Measurements from ENCODE around the gene SLFN12L.
"Not testable (repeated sequence)": the region's sequence is repeated elsewhere in the genome, so short reads cannot be mapped to it uniquely, and the experiment has no call there.

Gene SLFN12L

GRCh38 chr17:35493040-35493439 lies 44.4 kb downstream of the SLFN12L start:
- DNase-seq = no peak

DNA sequence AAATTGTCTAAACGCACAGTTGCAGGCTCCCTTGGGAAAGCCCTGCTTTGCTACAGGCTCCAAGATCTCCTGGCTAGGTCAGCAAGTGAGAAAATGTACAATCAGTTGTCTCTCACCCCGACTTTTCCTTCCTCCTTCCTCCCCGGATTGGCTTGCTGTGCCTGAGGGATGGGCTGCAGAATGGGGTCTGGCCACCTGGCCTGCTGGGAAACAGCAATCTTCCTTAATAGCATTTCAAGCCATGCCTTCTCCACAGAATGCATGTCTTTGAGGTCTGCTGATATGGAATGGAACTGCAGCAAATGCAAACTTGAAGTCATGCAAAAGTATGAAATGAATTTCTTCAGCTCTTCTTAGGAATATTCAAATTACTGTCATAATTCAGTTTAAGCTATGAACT lies 46.1 kb downstream of the SLFN12L start:
- no peak for DNase-seq

DNA sequence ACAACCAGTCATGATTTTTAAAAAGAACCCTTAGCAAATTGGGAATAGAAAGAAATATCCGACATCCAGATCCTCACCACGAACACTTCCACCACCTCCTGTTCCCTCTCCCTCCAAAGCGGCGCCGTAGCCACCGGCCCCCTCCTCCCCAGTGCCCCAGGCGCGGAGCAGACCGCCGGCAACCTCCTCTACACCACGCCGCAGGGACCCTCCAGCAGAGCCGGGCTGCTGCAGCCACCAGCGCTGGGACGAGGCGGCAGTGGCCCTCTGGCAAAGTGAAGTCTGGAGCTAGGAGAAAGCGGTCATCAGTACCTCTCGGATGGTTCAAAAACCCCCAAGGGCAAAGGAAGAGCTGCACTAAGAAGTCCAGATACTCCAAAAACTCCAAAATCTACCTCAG lies 47.5 kb downstream of the SLFN12L start:
- DNase-seq = no peak

DNA sequence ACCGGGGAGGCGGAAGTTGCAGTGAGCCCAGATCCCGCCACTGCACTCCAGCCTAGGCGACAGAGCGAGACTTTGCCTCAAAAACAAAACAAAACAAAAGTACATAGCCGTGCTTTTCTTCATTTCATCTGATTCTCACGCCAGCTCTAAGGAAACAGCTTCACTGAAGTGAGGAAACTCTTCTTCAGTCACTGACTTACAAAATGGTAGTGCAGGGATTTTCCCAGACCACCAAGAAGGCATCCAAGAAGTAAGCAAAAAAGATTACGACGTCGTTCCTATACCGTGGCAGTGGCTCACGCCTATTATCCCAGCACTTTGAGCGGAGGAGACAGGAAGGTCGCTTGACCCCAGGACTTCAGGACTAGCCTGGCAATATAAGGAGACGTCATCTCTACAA lies 48.5 kb downstream of the SLFN12L start:
- no peak for DNase-seq

DNA sequence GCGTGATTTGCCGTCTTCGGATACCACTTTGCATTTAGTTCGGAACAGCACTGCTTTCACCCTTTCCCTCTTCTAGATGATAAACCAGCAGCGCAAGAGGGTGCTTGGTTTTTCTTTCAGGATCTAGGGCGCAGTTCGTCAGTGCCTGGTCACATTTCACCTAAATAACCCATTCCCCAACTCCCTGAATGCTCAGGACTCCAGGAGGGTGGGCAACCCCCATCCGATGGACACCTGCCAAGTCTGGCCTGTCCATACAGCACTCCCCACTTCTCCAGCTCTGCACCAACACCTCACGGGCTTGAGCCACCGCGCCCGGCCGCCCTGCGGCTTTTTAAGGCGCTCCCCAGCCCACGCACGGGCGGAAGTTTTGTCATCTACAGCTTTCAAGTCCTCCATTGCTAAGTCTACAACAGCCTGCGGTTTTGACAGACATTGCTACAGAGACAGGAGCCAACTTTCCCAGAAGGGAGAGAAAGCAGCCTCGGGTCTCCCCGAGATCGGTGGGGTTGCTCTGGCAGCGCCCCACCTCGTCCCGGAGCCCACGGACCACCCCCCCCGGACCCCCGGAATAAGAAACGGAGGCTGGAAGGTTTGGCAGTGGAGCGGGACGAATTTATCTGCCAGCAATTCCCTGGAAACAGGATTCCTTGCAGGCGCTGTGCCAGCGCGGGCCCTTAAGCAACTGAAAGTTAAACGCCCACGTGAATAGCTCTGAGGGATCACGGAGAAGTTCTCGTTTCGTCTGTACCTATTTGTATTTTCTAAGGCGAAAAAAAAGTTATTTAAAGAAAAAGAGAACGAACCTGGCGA lies 50.4 kb downstream of the SLFN12L start:
- DNase-seq = peak; percentile 74

DNA sequence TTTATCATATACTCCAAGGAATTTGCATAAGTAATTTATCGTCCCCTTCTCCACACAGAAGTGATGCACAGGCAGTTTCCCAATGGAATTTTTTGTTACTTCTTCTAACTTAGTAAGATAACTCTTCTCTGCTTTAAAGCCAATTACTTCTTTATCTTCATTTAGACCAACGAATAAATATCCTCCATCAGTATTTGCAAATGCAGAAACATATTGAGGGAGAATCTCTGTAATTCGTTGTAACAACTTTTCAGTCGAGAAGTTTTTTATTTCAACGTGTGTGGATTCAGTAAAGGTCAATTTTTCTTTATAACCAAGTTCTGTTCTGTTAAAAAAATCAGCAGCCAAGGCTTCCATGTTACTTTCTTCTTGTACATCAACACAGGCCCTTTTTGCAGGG lies 58.2 kb downstream of the SLFN12L start:
- no peak for DNase-seq

DNA sequence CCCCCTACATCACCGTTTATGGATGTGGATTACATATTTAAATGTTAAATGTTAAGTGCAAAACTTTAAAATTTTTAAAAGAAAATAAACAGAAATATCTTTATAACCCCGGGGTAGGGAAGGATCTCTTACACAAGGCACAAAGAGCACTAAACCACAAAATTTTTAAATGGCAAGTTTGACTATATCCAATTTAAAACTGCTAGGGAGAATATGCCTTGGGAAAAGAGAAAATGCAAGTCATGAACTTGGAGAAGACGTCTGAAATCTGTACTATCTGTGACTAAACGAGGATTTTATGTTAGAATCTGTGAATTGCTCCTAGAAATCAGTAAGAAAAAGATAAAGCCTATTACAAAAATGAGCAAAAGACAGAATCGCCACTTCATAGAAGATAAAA lies 60.2 kb downstream of the SLFN12L start:
- no peak for DNase-seq

DNA sequence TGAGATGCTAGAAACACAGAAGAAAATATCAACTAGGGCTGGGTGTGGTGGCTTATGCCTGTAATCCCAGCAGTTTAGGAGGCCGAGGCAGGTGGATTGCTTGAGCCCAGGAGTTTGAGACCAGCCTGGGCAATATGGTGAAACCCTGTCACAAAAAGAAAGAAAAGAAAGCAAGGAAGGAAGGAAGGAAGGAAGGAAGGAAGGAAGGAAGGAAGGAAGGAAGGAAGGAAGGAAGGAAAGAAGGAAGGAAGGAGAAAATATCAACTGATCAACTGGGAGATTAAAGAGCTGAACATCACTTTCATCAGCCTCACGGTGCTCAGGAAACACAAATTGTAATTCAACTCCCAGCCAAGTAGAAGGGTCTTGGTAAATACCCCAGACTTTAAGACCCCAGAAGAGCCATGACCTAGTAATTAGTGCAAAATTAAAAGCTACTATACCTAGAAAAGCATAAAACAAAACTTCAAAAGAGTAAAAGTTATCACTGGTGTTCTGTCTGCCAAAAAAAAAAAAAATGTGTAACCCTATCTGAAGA lies 61.1 kb downstream of the SLFN12L start:
- DNase-seq = no peak

DNA sequence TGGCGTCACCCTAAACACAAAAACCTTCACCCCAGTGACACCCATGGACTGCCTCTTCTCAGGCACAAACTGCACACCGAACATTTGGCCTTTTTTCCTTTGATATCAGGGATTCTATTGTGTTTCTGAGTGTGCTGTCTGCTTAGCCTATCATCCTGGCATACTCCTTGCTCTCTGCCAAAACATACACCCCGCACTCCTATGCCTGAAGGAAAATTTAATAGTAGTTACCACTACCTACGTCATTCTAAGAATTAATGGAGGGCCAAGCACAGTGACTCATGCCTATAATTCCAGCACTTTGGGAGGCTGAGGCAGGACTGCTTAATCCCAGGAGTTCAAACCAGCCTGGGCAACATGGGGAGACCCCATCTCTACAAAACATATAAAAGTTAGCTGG lies 69.0 kb downstream of the SLFN12L start:
- DNase-seq = no peak

DNA sequence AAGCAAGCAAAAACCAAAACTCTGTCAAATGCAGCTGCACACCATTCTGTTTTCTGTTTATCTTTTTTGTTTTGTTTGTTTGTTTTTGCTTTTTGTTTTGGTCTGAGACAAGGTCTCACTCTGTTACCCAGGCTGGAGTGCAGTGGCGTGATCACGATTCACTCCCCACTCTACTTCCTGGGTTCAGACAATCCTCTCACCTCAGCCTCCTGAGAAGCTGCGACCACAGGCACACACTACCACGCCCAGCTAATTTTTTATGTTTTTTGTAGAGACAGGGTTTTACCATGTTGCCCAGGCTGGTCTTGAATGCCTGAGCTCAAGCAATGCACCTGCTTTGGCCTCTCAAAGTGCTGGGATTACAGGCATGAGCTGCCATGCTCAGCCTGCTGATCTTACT lies 69.7 kb downstream of the SLFN12L start:
- DNase-seq = peak; percentile 60

DNA sequence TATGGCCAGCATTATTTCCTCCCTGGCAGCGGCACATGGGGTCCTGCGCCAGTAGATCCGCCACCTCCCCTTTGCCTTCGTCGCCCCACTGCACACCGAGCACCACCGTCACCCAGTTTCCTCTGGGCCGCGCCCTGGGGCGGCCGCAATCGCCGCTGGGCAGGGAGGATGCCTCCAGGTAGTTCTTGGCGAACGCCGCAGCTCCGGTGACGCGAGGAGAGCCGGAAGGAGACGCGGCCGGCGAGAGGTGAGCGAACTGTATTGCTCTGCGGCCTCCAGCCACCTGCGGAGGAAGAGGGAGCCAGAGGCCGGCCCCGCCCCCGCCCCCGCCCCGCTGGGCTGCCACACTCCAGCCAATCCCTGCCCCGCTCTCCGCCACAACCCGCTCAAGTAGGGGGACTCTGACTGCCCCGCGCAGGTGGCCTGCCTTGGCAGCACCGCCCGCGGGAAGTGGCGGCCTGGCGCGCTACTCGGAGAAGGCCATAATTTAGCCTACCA lies 77.1 kb downstream of the SLFN12L start:
- DNase-seq = peak; percentile 78

DNA sequence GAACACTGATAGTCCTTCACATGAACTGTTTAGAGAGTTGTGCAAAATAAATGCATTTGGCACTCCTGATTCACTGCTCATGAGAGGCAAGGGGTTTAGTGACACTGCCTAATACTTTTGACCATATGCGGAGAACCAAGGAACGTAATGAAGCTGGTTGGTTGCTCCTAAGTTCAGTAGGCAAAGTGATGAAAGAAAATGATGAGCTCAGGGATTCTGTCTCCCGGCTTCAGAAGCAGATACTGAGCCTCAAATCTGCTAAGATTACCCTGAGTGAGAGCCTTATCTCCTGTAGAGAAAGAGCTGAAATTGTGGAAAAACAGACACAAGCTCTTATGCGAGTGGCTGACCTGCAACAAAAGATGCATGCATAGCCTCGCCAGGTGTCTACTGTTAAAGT lies 83.4 kb downstream of the SLFN12L start:
- not testable (repeated sequence) for DNase-seq

GRCh38 chr17:35453171-35453570 lies 84.3 kb downstream of the SLFN12L start:
- no peak for DNase-seq

DNA sequence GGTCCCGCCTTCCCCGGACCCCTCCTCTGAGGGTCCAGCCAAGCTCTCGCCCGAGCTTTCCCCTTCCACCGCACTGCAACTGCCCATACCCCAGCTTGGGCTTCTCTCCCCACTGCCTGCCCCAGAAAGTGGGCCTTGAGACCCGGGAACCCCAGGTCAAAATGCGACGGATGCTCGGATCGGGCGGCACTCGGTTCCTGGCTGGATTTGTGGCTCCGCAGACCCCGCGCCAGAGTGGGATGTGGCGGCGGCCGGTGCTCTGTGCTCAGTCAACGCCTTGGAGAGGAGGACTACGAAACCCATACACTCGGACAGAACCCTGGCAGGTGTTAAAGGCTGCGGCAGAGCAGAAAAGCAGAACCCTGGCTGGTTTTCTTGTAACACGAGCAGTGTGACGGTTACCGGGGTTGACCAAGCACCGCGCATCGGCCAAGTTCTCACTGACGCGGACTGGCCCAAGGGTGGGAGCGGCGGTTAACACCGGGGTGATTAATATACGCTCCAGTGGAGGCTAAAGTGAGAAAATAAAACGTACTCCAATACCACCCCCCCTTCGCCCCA lies 88.0 kb downstream of the SLFN12L start:
- DNase-seq = no peak

DNA sequence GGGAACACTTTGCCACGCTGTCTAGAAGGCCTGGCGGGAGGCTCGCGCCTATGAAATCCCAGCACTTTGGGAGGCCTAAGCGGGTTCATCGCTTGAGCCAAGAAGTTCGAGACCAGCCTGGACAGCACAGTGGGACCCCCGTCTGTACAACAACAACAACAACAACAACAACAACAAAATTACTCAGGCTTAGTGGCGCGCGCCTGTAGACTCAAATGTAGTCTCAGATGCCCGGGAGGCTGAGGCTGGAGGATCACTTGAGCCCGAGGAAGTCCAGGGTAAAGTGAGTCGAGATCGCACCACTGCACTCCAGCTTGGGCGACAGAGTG lies 88.6 kb downstream of the SLFN12L start:
- DNase-seq = no peak

GRCh38 chr17:35448214-35448898 lies 89.1 kb downstream of the SLFN12L start, which contains the start of gene SLFN13:
Gene SLFN13, minus strand, starts transcription at chr17:35448766. Its CDS starts 3,086 bp downstream, at chr17:35445680.
- DNase-seq = peak; percentile 84

GRCh38 chr17:35447499-35447898 lies 90.0 kb downstream of the SLFN12L start:
- DNase-seq = no peak

DNA sequence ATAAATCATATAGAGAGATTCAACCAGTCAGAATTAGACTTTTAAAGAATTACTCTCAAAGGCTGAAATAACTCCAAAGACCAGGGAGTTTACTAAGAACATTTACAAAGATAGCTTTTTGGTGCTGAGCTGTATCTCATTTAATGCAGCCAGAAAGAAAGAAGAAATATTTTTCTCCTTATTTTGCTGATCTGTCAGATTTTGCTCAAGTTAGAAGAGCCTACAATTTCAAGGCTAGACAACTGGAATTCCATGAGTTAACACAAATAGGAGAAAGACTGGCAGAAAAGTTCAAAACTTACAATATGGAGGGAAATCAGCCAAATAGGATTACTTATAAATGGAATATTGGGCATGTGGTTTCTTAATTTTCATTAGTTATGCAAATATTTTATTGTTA lies 99.0 kb downstream of the SLFN12L start:
- no peak for DNase-seq

GRCh38 chr17:35433075-35433894 lies 104.2 kb downstream of the SLFN12L start:
- peak; percentile 58 for DNase-seq

- DNase-seq = peak; percentile 81
Measured at GRCh38 chr17:35432176-35433074, 105.1 kb downstream of the SLFN12L start, which contains the start of gene SLFN12. Gene SLFN12, minus strand, starts transcription at chr17:35432500. Its CDS starts 9,472 bp downstream, at chr17:35423028.

DNA sequence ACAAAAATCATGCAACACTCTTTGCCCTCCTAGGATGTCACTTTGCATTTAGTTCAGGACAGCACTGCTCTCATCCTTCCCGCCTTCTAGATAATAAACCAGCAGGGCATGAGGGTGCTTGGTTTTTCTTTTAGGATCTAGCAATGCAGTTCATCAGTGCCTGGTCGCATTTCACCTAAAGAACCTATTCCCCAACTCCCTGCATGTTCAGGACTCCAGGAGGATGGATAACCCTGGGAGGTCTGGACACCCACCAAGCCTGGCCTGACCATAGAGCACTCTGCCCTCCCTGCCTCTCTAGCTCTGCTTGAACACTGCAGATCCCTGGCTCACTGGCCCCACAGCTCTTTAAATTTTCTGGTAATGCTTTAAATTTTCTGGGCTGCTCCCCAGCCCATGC lies 107.8 kb downstream of the SLFN12L start:
- no peak for DNase-seq

- DNase-seq = no peak
Measured at GRCh38 chr17:35428229-35428628, 109.2 kb downstream of the SLFN12L start.
